Eye (tissue), 1 donor: ENCODE data around the gene RIC8B.
"Not testable (repeated sequence)": the region's sequence is repeated elsewhere in the genome, so short reads cannot be mapped to it uniquely, and the experiment has no call there.

Source experiments
- DNase-seq: peaks from one replicate; pipeline ENCODE4 v3.0.0-alpha.2; 2015

The RIC8B gene, protein sequence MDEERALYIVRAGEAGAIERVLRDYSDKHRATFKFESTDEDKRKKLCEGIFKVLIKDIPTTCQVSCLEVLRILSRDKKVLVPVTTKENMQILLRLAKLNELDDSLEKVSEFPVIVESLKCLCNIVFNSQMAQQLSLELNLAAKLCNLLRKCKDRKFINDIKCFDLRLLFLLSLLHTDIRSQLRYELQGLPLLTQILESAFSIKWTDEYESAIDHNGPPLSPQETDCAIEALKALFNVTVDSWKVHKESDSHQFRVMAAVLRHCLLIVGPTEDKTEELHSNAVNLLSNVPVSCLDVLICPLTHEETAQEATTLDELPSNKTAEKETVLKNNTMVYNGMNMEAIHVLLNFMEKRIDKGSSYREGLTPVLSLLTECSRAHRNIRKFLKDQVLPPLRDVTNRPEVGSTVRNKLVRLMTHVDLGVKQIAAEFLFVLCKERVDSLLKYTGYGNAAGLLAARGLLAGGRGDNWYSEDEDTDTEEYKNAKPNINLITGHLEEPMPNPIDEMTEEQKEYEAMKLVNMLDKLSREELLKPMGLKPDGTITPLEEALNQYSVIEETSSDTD

DNA sequence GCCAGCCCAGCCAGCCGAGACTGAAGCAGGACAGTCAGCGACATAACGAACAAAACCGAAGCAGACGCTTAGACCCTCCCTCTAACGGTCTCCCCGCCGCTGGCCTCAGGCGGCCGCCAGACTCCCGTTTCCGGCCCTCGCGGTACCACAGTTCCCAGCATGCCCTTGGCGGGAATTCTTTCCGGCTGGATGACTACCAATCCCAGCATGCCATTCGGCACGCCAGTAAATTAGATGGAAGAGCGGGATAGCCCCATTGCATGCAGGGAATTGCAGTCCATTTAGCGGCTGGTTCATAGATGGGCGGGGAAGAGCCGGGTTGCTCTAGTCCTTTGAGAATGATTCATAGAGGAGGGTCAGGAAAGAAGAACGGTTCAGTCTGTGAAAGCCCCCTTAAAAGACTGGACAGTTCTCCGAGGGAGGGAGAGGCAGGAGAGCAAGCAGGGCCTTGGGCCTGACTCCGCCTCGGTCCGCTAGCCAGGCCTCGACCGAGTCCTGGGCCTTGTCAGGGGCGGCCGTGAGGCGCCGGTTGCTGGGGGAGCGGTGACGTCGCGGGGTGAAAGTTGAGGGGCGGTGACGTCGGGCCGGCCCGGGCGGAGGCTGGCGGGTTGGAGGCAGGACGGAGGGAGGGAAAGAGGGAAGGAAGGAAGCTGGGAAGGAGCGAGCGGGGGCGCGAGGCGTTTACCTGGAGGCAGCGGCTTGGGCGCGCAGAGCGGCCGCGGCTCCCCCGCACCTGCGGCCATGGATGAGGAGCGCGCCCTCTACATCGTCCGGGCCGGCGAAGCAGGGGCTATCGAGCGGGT lies at the start of gene RIC8B:
Gene RIC8B (plus strand): TSS at position 678 of the 803 bp plus-strand sequence. CDS start 64 bp downstream, at position 742.
- DNase-seq, result peak; percentile 100

DNA sequence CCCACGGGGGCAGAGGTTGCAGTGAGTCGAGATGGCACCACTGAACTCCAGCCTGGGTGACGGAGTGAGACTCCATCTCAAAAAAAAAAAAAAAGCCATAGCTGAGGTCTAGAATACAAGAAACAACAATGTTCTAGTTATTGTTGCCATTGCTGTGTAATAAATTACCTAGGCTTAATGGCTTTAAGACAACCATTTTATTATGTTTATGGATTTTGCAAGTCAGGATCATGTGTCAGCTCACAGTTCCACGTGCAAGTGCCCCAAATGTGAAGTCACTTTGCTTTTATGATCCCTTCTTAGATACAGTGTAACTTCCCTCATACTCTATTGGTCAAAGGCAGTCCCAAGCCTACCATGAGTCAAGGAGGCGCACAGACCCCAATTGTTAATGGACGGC lies 49.5 kb upstream of the RIC8B start:
- no peak for DNase-seq

DNA sequence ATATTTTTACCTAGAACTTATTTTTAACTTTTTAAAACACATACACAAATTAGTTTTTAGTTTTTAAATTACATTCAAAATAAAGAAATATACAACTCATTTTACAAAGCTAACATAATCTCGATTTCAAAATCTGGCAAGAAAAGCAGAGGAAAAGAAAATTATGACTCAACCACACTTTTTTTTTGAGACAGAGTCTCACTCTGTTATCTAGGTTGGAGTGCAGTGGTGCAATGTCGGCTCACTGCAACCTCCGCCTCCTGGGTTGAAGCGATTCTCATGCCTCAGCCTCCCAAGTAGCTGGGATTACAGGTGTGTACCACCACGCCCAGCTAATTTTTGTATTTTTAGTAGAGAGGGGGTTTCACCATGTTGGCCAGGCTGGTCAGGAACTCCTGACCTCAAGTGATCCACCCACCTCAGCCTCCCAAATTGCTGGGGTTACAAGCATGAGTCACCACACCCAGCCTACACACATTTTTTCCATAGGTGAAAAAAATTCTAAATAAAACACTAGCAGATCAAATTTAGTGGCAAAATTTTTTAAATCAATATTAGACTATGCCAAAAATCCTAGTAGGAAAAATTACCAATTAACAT lies 47.8 kb upstream of the RIC8B start:
- not testable (repeated sequence) for DNase-seq

DNA sequence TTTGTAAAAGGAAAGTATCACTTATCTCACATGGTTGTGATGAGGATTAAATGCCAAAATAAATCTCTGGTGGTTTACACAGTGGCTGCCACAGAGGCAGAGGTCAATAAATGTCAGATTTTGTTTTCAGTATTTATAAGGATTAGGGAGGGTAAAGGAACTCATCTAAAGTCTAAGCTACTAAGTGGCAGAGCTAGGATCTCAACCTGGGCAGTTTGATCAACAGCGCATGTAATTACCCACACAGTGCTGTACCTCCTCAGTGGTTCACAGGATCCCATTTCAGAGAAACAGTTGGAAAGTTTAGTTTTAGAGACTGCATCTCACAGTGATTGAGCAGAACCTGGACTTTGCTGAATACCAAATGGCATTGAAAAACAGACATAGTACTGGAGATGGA lies 44.9 kb upstream of the RIC8B start:
- no peak for DNase-seq

DNA sequence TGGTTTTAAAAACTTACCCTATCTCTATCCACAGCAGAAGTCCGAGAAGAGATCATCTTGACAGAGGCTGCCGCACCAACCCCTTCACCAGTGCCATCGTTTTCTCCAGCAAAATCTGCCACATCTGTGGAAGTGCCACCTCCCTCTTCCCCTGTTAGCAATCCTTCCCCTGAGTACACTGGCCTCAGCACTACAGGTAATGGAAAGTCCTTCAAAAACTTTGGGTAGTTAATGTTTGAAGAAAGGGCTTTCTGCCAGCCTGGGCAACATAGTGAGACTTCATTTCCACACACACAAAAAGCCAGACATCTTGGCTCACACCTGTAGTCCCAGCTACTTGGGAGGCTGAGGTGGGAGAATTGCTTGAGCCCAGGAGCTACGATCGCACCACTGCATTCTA lies 41.6 kb upstream of the RIC8B start:
- no peak for DNase-seq

DNA sequence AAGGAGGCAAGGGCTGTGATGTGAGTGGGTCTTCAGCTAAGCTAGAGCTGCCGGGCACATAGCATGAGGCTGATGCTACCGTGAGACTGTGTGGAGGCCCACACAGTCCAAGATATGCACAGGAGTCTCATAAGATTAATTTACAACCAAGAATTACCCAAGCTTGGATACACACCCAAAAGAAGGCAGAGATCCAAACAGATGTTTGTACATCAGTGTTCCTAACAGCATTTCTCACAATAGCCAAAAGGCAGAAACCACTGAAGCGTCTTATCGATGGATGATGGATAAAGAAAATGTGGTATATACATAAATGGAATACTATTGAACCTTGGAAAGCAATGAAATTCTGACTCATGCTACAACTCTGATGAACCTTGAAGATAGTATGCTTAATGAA lies 40.8 kb upstream of the RIC8B start:
- DNase-seq, result no peak

DNA sequence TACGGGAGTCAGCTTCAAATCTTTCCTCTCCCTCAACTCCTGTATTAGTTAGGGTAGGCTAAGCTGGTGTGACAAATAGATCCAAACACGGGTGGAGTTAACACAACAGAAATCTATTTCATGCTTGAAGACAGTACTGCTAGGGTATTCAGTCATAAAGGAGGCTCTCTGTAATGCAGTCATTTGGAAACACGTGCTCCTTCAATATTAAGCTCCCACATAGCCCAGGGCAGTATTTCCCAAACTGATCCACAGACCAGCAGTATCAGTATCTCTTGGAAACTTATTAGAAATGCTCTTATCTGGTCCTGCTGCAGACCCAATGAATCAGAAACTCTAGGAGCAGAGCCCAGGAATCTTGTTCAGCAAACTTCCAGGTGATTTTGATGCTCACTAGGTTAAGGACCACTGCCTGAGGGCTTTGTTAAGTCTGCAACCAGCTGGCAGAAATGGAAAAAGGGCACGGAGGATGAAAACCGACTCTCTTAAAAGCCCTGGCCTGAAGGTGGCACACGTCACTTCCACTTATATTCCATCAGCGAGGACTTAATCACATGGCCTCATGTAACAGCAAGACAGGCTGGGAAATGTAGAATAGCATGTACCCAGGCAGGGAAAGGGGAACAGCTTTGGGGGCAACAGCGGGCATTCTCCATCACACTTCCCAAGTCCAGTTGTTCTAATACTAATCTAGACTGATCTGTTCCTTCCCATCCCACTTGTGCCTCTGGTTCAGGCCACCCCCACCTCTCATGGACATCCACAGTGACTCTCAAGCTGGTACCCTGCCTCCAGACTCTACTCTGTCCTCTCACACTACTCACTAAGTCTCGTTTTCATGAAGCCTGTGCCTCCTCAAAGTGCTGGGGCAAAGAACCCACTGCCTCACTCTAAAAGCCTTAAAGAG lies 38.2 kb upstream of the RIC8B start:
- no peak for DNase-seq

DNA sequence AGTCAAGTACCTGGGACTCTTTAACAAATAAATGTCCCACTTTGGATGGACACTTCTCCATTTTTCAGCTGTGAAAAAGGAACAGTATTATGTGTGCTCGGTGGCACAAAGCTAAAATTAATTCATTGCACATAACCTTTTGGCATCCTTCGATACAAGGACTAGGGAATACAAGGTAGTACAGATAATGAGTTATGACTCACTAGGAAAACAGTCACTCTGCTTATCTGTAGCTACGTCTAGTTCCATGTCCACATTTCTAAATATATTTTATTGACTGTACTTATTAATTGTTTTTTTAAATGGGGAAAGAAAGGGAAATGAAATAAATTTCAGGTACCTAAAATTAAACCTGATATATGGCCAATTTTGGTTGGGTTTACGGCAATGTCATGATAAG lies 35.2 kb upstream of the RIC8B start:
- DNase-seq, result no peak

DNA sequence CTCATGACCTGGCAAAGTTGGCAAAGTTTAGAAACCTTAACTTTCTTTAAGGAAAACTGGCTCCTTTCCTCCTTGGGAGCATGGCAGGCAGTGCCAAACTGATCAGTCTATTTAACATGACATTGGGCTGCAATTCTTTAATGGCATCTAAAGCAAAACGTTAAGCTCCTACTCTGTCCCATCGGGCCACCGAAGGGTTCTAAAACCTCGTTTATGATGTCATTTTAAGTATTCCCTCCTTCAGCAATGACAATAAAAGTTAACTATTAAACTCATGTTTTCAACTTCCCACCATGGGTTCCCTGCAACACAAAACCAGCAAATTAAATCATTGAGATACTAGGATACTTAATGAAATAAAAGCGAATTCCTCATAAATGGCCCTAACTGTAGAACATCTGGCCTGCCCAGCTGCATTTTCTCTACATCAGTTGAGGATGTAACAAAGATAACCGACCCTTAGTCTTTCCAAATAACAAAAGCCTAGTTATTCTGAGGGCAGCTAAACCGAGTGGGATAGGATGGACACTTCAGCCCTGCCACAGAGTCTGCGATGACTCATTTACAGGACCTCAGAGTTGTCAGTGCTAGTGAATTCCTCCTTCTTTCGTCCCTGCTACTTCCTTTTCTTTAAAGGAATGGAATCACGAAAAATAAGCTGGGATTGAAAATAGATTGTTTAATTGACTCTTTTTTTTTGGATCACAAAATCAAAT lies 34.5 kb upstream of the RIC8B start:
- no peak for DNase-seq

DNA sequence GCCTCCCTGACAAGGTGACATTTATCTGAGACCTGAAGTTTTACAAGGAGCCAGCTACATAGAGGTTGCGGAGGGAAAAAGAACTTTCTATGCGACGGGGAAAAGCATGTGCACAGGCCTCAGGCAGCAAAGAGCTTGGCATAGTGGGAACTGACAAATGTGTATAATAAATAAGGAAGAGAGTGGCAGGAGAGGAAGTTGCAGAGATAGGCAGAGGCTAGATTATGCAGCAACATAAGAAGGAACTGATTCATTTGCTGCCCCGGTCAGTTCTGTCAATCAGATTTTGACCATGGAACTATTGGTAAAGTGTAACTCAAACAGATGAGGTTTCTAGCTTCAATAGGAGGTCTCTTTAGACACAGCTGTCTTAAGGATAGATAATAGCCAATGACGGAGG lies 33.7 kb upstream of the RIC8B start:
- no peak for DNase-seq

DNA sequence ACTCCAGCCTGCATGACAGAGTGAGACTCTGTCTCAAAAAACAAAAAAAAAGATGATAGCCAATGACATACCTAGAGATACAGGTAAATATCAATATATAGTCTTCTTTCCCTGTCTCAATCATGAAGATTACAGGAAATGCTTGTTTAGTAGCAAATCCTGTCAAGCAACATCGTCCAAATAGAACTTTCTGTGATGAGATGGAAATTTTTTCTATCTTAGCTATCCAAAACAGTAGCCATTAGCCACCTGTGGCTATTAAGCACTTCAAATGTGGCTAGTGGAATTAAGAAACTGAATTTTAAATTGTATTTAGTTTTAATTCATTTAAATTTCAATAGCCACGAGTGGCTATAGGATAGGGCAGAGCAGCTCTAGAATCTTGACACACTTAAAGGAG lies 33.2 kb upstream of the RIC8B start:
- no peak for DNase-seq

DNA sequence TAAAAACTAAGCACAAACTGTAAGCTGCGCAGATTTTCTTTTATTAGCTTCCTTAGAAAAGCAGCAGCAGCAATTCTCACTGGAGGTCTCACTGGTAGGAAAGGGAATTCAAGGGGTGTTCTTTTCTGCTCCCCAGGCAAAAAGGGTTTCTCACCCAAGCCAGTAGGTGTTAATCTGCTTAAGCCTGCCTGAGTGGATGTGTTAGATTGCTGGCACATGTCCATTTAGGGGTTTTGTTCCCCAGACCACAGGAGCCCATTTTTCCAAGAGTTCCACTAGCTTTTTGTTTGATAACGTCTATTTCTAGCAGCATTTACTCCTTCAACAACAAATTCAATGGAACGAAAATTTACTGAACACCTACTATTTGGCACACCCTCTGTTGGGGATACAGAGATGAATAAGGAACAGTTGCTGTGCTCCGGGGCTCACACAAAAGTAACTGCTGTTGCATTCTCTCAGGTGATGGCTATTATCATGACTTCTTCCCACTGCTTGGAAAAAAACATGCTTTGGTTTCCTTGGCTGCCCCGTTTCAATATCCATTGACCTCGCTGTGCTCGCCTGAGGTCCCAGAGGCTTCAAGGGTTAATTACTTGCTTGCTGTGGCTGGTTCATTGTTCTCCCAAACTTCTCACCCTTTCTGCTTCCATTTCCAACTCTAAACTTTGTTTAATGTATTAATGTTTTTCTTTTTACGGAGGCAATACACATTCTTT lies 31.1 kb upstream of the RIC8B start:
- no peak for DNase-seq

DNA sequence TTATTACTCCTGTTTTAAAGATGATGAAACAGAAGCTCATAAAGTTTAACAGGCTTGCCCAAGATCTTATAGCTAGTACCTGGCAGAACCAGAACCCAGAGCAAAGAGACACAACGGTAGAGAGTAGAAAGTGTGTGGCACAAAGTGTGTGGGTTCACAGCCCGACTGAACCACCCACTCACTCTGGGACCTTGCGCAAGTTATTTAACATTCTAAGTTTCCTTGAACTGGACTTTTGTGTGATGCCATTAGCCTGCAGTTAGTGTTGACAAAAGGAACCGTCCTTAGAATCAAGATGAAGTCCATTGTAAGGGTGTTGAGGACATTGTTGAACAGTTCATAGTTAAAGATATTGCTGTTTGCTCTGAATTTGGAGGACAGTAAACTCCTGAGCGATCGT lies 29.9 kb upstream of the RIC8B start:
- DNase-seq, result no peak

DNA sequence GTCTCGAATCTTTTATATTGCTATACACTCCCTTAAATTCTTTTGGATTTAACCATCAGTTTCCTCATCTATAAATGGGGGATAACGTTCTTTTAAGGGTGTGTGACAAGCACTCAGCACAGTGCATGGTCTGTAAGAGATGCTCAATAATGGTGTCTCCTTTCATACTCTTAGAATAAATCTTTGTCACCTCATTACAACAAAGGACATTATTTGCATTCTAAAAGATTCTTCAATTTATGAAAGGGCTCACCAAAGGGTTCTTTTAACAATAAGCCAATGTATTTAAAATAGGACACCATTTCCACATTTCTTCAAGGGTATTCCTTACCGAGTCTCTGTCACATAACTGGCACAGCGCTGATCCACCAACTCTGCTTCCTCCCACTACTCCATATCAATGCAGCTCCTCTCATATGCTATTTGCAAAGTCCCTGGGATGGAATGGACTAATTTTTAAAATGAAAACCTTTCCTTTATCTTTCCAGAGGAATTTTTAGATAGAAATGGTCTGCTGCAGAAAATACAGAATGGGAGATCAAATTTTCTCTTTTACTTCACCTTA lies 29.2 kb upstream of the RIC8B start:
- no peak for DNase-seq

DNA sequence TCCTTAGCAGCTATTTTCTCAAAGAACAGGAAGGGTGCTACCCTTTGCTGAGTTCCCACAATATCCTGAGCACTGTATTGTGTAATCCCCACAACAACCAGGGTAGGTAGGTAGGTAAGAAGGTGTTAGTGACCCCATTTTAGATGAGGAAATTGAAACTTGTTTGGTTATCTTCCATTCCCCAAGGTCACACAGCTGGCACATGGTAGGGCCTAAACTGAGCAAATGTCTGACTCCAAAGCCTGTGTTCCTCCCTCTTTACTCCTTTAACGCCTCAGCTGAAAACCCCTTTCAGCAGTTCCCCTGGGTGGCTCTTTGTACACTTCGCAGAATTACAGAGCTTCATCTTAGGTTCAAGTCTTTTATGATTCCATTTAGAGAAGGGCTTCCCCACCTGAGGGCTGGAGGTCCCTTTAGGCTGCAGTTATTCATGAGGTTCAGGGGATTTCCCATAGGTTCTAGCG lies 26.5 kb upstream of the RIC8B start:
- DNase-seq, result peak; percentile 57

DNA sequence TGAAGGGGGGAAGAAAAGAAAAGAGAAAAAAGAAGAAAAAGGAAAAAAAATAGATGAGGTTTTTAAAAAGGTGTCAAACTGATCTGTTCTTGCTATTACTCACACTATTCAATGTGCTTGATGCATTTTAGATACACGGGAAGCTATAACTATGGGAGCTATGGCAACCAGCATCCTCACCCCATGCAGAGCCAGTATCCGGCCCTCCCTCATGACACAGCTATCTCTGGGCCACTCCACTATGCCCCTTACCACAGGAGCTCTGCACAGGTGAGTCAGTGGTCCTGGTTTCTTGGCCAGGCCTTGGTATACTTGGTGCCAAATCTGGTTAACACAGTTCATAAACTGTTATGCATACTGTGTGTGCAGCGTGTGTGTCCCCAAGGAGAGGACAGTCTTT lies 24.0 kb upstream of the RIC8B start:
- no peak for DNase-seq

DNA sequence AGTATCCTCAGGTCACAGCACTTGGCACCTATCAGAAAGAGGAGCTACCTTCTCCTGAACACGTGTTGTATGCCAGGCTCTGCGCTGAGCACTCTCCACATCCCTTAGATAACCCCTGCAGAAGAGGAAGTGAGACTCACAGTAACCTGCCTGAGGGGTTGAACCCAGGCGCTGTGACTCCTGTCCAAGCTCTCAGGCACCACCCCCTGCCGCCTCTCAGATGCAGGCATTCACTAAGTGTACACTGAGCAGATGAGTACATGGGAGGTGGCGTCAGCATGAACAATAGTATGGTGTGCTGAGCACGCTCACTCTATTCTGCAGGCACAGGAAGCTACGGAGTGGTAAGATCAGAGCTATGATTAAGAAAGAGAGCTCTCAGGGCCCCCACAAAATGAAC lies 21.0 kb upstream of the RIC8B start:
- no peak for DNase-seq

DNA sequence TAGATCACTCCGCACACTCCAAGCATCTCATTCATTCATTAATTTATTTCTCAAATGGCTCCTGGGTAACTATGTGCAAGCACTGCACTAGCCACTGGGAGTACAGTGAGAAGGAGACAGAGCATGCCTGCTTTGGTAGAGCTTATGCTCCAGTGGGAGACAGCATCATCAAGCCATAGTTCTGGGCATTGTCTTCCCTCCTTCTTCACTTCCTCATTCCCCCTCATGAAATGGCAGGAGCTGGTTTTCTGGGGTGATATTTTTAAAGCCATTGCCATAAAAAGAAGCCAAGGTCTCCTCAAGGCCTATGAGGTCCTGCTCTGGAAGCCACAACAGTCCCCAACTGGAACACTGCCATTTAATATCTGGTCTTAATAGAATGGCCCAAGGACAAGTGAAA lies 20.2 kb upstream of the RIC8B start:
- DNase-seq, result no peak

DNA sequence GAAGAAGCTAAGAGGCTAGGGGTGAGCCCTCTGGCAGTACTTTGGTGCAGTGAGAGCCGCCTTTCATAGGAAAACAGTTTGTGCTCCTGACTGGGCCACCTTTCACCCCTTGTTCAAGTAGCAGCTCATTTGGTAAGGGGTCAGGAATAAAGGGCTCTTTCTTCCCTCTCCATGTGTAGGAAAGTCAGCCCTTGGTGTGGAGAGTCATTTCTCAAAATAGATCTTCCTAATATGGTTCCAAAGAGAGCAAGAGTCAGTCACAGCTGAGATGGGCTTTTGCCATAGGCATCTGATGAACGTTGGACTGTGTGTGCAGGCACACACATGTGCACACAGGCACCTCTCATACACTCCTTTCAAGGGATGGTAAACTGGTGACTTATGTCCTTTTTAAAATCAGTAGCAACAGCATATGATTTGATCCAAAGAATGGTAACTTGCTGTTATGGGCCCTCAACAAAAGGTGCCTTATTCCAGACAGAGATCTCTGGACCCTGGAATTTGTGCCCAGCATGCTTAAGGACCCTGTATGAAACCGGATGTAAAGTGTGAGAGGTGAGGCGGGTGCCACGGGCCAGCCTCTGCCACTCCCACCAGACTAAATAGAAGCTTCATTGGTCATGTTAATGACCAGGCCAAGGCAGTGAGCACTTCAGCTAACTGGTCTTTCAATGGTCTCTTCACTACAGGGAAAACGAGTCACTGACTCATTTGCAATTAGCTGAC lies 16.7 kb upstream of the RIC8B start:
- DNase-seq, result no peak
